ENCODE results near the gene NEK10.

DNA sequence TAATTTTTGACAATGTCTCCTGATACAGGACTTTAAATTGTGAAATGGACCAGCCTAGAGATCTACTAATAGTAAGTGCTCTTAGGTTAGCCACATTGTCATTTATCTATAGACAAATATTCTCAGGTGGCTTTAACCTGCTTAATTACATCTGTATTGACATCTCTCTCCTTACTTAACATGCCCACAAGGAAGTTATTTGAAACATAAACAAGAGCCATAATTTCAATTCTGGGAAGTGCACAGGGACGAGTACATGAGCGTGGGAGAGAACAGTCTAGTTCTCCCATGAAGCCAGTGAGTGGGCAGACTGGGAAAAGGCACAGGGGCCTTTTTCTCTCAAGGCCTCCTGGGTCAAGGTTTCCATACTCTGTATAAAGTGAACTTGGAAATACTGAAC is 54.2 kb downstream of the NEK10 start:
- TF ChIP-seq, protein P1, sequence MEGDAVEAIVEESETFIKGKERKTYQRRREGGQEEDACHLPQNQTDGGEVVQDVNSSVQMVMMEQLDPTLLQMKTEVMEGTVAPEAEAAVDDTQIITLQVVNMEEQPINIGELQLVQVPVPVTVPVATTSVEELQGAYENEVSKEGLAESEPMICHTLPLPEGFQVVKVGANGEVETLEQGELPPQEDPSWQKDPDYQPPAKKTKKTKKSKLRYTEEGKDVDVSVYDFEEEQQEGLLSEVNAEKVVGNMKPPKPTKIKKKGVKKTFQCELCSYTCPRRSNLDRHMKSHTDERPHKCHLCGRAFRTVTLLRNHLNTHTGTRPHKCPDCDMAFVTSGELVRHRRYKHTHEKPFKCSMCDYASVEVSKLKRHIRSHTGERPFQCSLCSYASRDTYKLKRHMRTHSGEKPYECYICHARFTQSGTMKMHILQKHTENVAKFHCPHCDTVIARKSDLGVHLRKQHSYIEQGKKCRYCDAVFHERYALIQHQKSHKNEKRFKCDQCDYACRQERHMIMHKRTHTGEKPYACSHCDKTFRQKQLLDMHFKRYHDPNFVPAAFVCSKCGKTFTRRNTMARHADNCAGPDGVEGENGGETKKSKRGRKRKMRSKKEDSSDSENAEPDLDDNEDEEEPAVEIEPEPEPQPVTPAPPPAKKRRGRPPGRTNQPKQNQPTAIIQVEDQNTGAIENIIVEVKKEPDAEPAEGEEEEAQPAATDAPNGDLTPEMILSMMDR (IDR thresholded peaks at IDR 0.05): no peak
- no peak for TF ChIP-seq POLR2A (IDR thresholded peaks at IDR 0.05)
- TF ChIP-seq EP300 (IDR thresholded peaks at IDR 0.05): no peak

Measured in ovary (tissue), 3 donors.